Liver (tissue), 9 donors: ENCODE measurements around the gene TJAP1. TPM values are rescaled to one million over a fixed set of nuclear protein-coding genes. Genes with fewer than 3 reads are reported as not detected.

Experiments used
- DNase-seq: peaks from one replicate; pipeline ENCODE4 v3.0.0-alpha.2; 2017; ENCODE audit warnings: low spot score
- H3K27ac ChIP-seq, 2 donors: one replicate each; pipeline ENCODE4 v1.7.0; 2013; ENCODE audit warnings: inconsistent platforms in 2 of 2, low read length in 2 of 2, control low read depth in 1 of 2, low read depth in 1 of 2, mild to moderate bottlenecking in 1 of 2
- H3K27me3 ChIP-seq, 4 donors: one replicate each; pipeline versions ENCODE4 v1.6.1 to v1.7.0; 2013; ENCODE audit warnings: low read length in 3 of 4, inconsistent platforms in 1 of 4, mild to moderate bottlenecking in 1 of 4, moderate library complexity in 1 of 4; ENCODE audit not compliant: control insufficient read depth in 4 of 4, insufficient read depth in 4 of 4
- H3K36me3 ChIP-seq, 4 donors: one replicate each; pipeline versions ENCODE4 v1.6.1 to v1.7.0; 2013; ENCODE audit warnings: low read length in 3 of 4, mild to moderate bottlenecking in 3 of 4, low read depth in 1 of 4, moderate library complexity in 1 of 4; ENCODE audit not compliant: control insufficient read depth in 4 of 4, insufficient read depth in 3 of 4
- H3K4me1 ChIP-seq, 4 donors: one replicate each; pipeline versions ENCODE4 v1.6.1 to v1.7.0; 2013; ENCODE audit warnings: low read length in 3 of 4, mild to moderate bottlenecking in 3 of 4, moderate library complexity in 1 of 4; ENCODE audit not compliant: control insufficient read depth in 4 of 4, insufficient read depth in 4 of 4
- H3K4me3 ChIP-seq, 3 donors: one replicate each; pipeline versions ENCODE4 v1.6.1 to v1.7.0; 2013; ENCODE audit warnings: low read length in 3 of 3, control low read depth in 1 of 3, low read depth in 1 of 3, mild to moderate bottlenecking in 1 of 3
- H3K9ac ChIP-seq, 2 donors: one replicate each; pipeline ENCODE4 v1.7.0; 2013; ENCODE audit warnings: low read length in 2 of 2, mild to moderate bottlenecking in 2 of 2, moderate library complexity in 2 of 2, control low read depth in 1 of 2, low read depth in 1 of 2
- H3K9me3 ChIP-seq, 4 donors: one replicate each; pipeline versions ENCODE4 v1.6.1 to v1.7.0; 2013; ENCODE audit warnings: low read length in 3 of 4; ENCODE audit not compliant: control insufficient read depth in 4 of 4
- EGR1 ChIP-seq, 2 donors: IDR thresholded peaks; 2 replicates each; pipeline ENCODE4 v1.6.1; 2016 to 2018; ENCODE audit warnings: antibody characterized with exemption in 2 of 2, low read depth in 2 of 2
- FOXA1 ChIP-seq: IDR thresholded peaks from 2 replicates; pipeline ENCODE4 v1.6.1; 2016; ENCODE audit warnings: antibody characterized with exemption
- GABPA ChIP-seq, 2 donors: IDR thresholded peaks in 1 of 2; conservative IDR thresholded peaks in 1 of 2; 2 replicates each; pipeline ENCODE4 v1.6.1; 2016; ENCODE audit warnings: antibody characterized with exemption in 2 of 2, mild to moderate bottlenecking in 1 of 2, moderate library complexity in 1 of 2
- HNF4G ChIP-seq: IDR thresholded peaks from 2 replicates; pipeline ENCODE4 v1.6.1; 2016; ENCODE audit warnings: antibody characterized with exemption
- JUND ChIP-seq, 2 donors: IDR thresholded peaks; 2 replicates each; pipeline ENCODE4 v1.6.1; 2016; ENCODE audit warnings: antibody characterized with exemption in 2 of 2
- NR2F2 ChIP-seq: IDR thresholded peaks from 2 replicates; pipeline ENCODE4 v1.6.1; 2016; ENCODE audit warnings: antibody characterized with exemption
- RAD21 ChIP-seq, 2 donors: IDR thresholded peaks; 2 replicates each; pipeline ENCODE4 v1.6.1; 2016; ENCODE audit warnings: antibody characterized with exemption in 2 of 2, mild to moderate bottlenecking in 2 of 2
- RXRA ChIP-seq, 2 donors: IDR thresholded peaks; 2 replicates each; pipeline ENCODE4 v1.6.1; 2017 to 2018; ENCODE audit warnings: antibody characterized with exemption in 2 of 2, mild to moderate bottlenecking in 1 of 2
- SP1 ChIP-seq: IDR thresholded peaks from 2 replicates; pipeline ENCODE4 v1.6.1; 2018; ENCODE audit warnings: antibody characterized with exemption, mild to moderate bottlenecking
- WGBS: extraction: QIAGEN DNeasy Blood & Tissue Kit; methylation state at CpG from one replicate; pipeline ENCODE4 v1.1.7; 2013; 5-methylcytosine and 5-hydroxymethylcytosine counted together
- polyA plus RNA-seq, 2 donors: library from polyadenylated mRNA; stranded (reverse) in 1 of 2; unstranded in 1 of 2; fragments of 200-250 nt in 1 of 2; fragments of >200 nt in 1 of 2; fragmentation: Nextera tagmentation in 1 of 2; extraction: Ambion mirVana in 1 of 2; gene quantifications; one replicate each; pipeline versions ENCODE4 v1.2.1 to v1.2.3, GENCODE V29; 2013 to 2015
- total RNA-seq, 2 donors: library from RNA; depleted of rRNA; stranded (reverse); fragments of >200 nt; gene quantifications; one replicate each; pipeline ENCODE4 v1.2.3, GENCODE V29; 2014
- TF ChIP-seq, protein P1 (sequence below): IDR thresholded peaks from 2 replicates; pipeline ENCODE4 v1.6.1; 2016; ENCODE audit warnings: antibody characterized with exemption
- TF ChIP-seq, protein P2 (sequence below): IDR thresholded peaks from 2 replicates; pipeline ENCODE4 v1.6.1; 2016; ENCODE audit warnings: antibody characterized with exemption
- TF ChIP-seq, protein P3 (sequence below): fragments of 150-350 bp; IDR thresholded peaks from 2 replicates; pipeline ENCODE4 v1.5.1; 2017; ENCODE audit warnings: improper control_type of control experiment, low read depth, low read length; ENCODE audit not compliant: missing input control
- TF ChIP-seq, protein P4 (sequence below): IDR thresholded peaks from 2 replicates; pipeline ENCODE4 v1.6.1; 2016; ENCODE audit warnings: antibody characterized with exemption, mild to moderate bottlenecking
- donor health status: healthy.
- donor health status: healthy.
- donor health status: healthy.
- donor health status: healthy.
- donor health status: healthy.

Gene TJAP1
- total and polyA plus RNA-seq, 4 donors: 6.9 to 10.3 (median 7.8) TPM

DNA sequence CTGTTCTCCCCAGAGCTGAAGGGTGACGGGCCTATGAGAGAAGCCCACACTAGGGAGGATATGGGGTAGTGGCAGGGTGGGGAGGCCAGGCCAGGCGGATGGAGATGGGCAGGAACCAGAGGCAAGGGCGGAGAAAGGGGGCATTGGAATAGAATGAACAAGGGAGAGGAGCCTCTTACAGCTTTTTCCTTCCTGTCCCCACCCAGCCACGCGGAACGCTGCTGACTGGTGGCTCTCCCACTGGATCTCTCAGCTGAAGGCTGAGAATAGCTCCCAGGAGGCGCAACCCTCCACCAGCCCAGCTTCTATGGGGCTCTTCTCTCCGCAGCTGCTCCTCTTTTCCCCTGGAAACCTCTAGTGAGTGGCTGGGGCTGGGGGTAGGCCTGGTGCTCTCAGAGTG is 32.8 kb upstream of the TJAP1 start:
- no peak for DNase-seq
- no peak for TF ChIP-seq HNF4G
- no peak for TF ChIP-seq JUND (IDR thresholded peaks at IDR 0.05)
- TF ChIP-seq, protein P1, sequence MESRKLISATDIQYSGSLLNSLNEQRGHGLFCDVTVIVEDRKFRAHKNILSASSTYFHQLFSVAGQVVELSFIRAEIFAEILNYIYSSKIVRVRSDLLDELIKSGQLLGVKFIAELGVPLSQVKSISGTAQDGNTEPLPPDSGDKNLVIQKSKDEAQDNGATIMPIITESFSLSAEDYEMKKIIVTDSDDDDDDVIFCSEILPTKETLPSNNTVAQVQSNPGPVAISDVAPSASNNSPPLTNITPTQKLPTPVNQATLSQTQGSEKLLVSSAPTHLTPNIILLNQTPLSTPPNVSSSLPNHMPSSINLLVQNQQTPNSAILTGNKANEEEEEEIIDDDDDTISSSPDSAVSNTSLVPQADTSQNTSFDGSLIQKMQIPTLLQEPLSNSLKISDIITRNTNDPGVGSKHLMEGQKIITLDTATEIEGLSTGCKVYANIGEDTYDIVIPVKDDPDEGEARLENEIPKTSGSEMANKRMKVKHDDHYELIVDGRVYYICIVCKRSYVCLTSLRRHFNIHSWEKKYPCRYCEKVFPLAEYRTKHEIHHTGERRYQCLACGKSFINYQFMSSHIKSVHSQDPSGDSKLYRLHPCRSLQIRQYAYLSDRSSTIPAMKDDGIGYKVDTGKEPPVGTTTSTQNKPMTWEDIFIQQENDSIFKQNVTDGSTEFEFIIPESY: no peak
- TF ChIP-seq RAD21 (IDR thresholded peaks at IDR 0.05): no peak
- TF ChIP-seq GABPA (IDR thresholded peaks at IDR 0.05 in 1 of 2, conservative IDR thresholded peaks at IDR 0.05 in 1 of 2): no peak
- TF ChIP-seq NR2F2: no peak
- TF ChIP-seq RXRA (IDR thresholded peaks at IDR 0.05): no peak
- TF ChIP-seq, protein P2, sequence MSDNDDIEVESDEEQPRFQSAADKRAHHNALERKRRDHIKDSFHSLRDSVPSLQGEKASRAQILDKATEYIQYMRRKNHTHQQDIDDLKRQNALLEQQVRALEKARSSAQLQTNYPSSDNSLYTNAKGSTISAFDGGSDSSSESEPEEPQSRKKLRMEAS: no peak
- no peaks in the 10 kb centered on the region for H3K4me1 ChIP-seq
- no peak overlapping the region for H3K27ac ChIP-seq
- H3K27me3 ChIP-seq: no peaks in the 10 kb centered on the region
- 97% methylated on average over 8 of the region's 8 CpGs for WGBS
- H3K4me3 ChIP-seq: no peak overlapping the region
- no peak overlapping the region for H3K9ac ChIP-seq
- no peaks in the 10 kb centered on the region for H3K9me3 ChIP-seq
- peaks cover 20 to 74% (median 35%) of the 10 kb centered on the region in 4 donors for H3K36me3 ChIP-seq

DNA sequence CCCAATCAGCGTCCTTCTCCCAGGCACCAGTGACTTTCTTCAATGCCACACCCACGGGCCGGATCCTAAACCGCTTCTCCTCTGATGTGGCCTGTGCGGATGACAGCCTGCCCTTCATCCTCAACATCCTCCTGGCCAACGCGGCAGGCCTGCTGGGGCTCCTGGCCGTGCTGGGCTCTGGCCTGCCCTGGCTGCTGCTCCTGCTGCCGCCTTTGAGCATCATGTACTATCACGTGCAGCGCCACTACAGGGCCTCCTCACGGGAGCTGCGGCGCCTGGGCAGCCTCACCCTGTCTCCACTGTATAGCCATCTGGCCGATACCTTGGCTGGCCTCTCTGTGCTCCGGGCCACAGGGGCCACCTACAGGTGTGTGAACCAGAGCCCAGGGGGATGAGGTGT is 31.8 kb upstream of the TJAP1 start:
- no peaks in the 10 kb centered on the region for H3K27me3 ChIP-seq
- no peak for DNase-seq
- no peak overlapping the region for H3K27ac ChIP-seq
- H3K9ac ChIP-seq: no peak overlapping the region
- H3K4me1 ChIP-seq: no peaks in the 10 kb centered on the region
- 95% methylated on average over 16 of the region's 16 CpGs for WGBS
- peaks cover 25 to 80% (median 40%) of the 10 kb centered on the region in 4 donors for H3K36me3 ChIP-seq
- no peaks in the 10 kb centered on the region for H3K9me3 ChIP-seq
- no peak overlapping the region for H3K4me3 ChIP-seq
- TF ChIP-seq RAD21 (IDR thresholded peaks at IDR 0.05) (no peak), NR2F2 (no peak), SP1 (no peak), FOXA1 (no peak), EGR1 (IDR thresholded peaks at IDR 0.05; ENCODE audit: low read depth in 2 of 2) (no peak)
- TF ChIP-seq, protein P3, sequence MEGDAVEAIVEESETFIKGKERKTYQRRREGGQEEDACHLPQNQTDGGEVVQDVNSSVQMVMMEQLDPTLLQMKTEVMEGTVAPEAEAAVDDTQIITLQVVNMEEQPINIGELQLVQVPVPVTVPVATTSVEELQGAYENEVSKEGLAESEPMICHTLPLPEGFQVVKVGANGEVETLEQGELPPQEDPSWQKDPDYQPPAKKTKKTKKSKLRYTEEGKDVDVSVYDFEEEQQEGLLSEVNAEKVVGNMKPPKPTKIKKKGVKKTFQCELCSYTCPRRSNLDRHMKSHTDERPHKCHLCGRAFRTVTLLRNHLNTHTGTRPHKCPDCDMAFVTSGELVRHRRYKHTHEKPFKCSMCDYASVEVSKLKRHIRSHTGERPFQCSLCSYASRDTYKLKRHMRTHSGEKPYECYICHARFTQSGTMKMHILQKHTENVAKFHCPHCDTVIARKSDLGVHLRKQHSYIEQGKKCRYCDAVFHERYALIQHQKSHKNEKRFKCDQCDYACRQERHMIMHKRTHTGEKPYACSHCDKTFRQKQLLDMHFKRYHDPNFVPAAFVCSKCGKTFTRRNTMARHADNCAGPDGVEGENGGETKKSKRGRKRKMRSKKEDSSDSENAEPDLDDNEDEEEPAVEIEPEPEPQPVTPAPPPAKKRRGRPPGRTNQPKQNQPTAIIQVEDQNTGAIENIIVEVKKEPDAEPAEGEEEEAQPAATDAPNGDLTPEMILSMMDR: no peak
- TF ChIP-seq, protein P4, sequence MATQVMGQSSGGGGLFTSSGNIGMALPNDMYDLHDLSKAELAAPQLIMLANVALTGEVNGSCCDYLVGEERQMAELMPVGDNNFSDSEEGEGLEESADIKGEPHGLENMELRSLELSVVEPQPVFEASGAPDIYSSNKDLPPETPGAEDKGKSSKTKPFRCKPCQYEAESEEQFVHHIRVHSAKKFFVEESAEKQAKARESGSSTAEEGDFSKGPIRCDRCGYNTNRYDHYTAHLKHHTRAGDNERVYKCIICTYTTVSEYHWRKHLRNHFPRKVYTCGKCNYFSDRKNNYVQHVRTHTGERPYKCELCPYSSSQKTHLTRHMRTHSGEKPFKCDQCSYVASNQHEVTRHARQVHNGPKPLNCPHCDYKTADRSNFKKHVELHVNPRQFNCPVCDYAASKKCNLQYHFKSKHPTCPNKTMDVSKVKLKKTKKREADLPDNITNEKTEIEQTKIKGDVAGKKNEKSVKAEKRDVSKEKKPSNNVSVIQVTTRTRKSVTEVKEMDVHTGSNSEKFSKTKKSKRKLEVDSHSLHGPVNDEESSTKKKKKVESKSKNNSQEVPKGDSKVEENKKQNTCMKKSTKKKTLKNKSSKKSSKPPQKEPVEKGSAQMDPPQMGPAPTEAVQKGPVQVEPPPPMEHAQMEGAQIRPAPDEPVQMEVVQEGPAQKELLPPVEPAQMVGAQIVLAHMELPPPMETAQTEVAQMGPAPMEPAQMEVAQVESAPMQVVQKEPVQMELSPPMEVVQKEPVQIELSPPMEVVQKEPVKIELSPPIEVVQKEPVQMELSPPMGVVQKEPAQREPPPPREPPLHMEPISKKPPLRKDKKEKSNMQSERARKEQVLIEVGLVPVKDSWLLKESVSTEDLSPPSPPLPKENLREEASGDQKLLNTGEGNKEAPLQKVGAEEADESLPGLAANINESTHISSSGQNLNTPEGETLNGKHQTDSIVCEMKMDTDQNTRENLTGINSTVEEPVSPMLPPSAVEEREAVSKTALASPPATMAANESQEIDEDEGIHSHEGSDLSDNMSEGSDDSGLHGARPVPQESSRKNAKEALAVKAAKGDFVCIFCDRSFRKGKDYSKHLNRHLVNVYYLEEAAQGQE: no peak
